ENCODE results near the gene ZER1.
"Not testable (repeated sequence)": the region's sequence is repeated elsewhere in the genome, so short reads cannot be mapped to it uniquely, and the experiment has no call there.

The ZER1 gene

GRCh38 chr9:128771745-128772519 is at the start of gene ZER1:
ZER1 (minus strand) TSS chr9:128771927; CDS start chr9:128755565, 16,362 bp downstream.
- peak; percentile 85 to 95 for DNase-seq (ENCODE audit: low read depth in 1 of 2, low spot score in 1 of 2)

- no peak for DNase-seq (ENCODE audit: low read depth in 1 of 2, low spot score in 1 of 2)
Observed at GRCh38 chr9:128820665-128821583, 49.2 kb upstream of the ZER1 start.

- DNase-seq (ENCODE audit: low read depth in 1 of 2, low spot score in 1 of 2) = no peak
Observed at GRCh38 chr9:128819716-128820664, 48.3 kb upstream of the ZER1 start.

DNA sequence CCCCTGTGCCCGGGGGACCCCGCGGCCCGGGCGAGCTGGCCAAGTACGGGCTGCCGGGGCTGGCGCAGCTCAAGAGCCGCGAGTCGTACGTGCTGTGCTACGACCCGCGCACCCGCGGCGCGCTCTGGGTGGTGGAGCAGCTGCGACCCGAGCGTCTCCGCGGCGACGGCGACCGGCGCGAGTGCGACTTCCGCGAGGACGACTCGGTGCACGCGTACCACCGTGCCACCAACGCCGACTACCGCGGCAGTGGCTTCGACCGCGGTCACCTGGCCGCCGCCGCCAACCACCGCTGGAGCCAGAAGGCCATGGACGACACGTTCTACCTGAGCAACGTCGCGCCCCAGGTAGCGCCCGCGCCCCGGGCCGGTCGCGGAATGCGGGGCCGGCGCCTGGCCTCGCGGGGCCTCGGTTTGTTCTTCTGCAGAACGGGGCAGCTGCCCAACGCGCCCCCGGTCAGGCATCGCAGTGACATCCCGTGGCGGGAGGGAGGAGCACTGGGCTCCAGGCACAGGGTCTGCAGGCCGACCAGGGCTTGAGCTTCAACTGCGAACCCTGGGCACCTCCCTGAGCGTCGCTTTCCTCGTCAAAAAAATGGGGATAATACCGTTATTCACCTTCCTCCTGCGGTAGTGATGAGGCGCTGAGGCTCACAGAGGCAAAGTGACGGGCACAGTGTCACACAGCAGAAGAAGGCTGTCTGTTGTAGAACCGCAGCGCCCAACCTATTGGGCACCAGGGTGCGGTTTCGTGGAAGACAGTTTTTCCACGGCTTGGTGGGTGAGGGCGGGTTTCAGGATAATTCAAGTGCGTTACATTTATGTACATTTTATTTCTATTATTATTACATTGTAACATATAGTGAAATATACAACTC is 47.4 kb upstream of the ZER1 start:
- DNase-seq (ENCODE audit: low read depth in 1 of 2, low spot score in 1 of 2) = peak; percentile 11 to 15

- DNase-seq (ENCODE audit: low read depth in 1 of 2, low spot score in 1 of 2) = peak; percentile 96 to 97
Observed at GRCh38 chr9:128818099-128818838, 46.5 kb upstream of the ZER1 start, which contains the start of gene ENDOG. ENDOG (plus strand) TSS chr9:128818500; CDS start chr9:128818685, 185 bp downstream.

DNA sequence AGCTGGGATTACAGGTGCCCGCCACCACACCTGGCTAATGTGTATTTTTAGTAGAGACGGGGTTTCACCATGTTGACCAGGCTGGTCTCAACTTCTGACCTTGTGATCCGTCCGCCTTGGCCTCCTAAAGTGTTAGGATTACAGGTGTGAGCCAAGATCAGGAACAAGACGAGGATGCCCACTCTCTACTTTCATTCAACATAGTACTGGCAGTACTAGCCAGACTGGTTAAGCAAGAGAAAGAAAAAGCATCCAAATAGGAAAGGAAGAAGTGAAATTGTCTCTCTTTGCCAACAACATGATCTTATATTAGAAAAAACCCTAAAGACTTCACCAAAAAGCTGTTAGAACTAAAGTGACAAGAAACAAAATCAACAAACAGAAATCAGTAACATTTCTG is 39.1 kb upstream of the ZER1 start:
- DNase-seq (ENCODE audit: low read depth in 1 of 2, low spot score in 1 of 2) = no peak

DNA sequence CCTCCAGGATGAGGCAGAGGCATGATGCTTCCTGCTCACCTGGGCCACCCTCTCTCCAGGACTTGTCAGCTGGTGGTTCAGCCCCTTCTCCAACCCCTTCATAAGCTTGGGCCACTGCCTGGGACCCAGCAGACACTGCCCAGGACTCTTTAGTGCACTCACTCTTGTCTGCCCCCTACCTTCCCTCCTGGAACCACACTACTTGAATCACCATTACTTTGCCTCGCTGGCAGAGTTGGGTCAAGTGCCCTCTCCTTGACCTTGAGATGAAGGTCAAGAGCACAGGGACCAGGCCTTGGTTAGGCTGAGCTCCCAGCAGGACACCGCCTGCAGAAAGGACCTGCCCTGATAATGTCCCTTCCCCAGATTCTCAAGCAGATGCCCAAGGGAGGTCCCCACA is 38.1 kb upstream of the ZER1 start:
- no peak for DNase-seq (ENCODE audit: low read depth in 1 of 2, low spot score in 1 of 2)

DNA sequence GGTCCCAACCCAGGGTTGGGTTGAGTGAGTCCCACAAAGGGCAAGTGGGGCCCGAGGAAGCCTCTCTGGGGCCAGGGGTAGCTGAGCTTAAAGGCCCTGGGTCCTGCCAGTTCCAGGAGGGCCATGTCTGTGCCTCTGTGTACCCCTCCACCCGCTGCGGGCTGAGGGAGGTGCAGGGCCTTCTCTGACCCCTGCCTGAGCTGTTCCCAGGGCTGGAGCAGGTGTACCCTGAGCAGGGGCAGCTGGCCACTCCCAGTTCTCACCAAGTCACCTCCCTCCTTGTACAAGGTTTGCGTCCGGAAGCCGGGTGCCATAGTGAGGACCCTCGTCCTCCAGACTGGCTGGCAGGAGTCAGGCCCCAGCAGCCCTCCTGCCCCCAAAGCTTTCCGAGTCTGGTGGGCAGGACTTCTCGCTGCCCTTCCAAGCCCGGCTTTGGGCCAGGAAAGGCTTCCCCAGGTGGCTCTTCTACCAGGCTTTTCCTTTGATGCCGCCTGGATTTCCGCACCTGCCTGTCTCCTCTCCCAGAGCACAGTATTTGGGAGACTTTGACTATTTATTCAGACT is 37.4 kb upstream of the ZER1 start:
- no peak for DNase-seq (ENCODE audit: low read depth in 1 of 2, low spot score in 1 of 2)

DNA sequence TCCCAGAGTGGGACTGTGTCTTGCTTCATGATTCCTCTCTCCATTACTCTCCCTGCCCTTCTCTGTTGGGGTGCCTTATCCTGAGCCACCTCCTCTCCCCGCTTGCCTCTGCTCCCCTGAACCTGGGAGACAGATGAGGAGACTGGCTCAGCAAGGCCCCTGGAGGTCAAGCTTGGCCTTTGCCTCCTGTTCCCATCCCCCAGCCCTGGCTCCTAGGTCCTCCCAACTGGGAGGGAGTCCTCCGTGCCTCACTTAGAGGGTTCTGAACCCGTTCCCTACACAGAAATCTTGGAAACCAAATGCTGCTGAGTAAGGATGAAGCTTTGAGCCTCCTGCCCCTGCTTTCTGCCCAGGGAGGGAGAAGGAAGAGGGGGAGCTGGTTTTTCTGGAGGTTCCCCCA is 36.8 kb upstream of the ZER1 start:
- DNase-seq (ENCODE audit: low read depth in 1 of 2, low spot score in 1 of 2) = no peak

GRCh38 chr9:128807827-128808226 is 36.1 kb upstream of the ZER1 start:
- no peak for DNase-seq (ENCODE audit: low read depth in 1 of 2, low spot score in 1 of 2)

DNA sequence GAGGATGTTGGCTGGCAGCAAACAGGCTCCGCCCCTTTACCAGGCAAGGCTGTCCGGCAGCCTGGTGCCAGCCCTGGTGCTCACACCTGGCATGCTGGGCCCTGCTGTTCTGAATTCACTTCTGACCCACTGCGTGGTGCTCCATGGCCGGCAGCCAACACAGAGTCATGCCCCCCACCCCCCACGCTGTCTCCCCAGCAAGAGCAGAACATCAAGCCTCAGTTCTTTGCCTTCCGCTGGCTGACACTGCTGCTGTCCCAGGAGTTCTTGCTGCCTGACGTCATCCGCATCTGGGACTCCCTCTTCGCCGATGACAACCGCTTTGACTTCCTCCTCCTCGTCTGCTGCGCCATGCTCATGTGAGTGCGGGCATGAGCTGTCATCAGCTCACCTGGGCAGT is 33.9 kb upstream of the ZER1 start:
- DNase-seq (ENCODE audit: low read depth in 1 of 2, low spot score in 1 of 2) = no peak

GRCh38 chr9:128802482-128802881 is 30.8 kb upstream of the ZER1 start:
- DNase-seq (ENCODE audit: low read depth in 1 of 2, low spot score in 1 of 2) = no peak

DNA sequence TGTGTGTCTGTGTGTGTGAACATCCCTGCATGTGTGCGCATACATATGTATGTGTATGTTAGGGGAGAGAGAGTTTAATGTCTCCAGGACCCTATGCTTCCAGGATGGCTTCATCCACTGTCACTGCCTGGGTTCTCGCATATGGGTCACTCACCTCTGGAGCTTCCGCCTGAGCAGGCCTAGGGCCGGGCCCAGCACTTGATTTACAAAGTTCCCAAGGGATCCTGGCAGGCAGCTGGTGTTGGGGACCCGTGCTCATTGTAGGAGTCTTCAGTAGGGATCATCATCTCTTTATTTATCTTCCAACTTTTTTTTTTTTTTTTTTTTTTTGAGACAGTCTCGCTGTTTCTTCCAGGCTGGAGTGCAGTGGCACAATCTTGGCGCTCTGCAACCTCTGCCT is 28.3 kb upstream of the ZER1 start:
- DNase-seq (ENCODE audit: low read depth in 1 of 2, low spot score in 1 of 2) = no peak

DNA sequence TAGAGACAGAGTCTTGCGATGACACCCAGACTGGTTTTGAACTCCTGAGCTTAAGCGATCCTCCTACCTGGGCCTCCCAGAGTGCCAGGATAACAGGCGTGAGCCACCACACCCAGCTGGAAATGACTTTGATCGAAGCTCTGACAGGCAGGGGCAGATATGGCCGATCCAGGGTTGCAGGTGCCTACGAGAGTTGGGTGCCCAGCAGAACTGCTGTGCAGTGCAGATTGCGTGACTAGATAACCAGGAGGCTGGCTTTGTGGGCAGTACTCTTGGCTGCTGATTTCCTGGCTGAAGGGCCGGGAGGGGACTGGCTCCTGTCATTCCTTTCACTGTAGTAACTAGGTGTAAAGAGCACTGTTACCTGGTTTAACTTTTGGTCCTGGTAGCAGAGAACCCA is 27.2 kb upstream of the ZER1 start:
- no peak for DNase-seq (ENCODE audit: low read depth in 1 of 2, low spot score in 1 of 2)

DNA sequence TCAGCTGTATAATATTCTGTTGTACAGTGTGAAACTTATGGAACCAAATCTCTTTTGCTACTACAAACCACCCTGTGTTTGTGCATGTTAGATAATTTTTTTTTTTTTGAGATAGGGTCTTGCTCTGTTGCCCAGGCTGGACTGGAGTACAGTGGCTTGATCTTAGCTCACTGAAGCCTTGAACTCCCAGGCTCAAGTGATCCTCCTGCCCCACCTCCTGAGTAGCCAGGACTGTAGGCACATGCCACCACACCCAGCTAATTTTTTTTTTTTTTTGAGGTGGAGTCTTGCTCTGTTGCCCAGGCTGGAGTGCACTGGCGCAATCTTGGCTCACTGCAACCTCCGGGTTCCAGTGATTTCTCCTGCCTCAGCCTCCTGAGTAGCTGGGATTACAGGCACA is 23.2 kb upstream of the ZER1 start:
- DNase-seq (ENCODE audit: low read depth in 1 of 2, low spot score in 1 of 2) = not testable (repeated sequence)

DNA sequence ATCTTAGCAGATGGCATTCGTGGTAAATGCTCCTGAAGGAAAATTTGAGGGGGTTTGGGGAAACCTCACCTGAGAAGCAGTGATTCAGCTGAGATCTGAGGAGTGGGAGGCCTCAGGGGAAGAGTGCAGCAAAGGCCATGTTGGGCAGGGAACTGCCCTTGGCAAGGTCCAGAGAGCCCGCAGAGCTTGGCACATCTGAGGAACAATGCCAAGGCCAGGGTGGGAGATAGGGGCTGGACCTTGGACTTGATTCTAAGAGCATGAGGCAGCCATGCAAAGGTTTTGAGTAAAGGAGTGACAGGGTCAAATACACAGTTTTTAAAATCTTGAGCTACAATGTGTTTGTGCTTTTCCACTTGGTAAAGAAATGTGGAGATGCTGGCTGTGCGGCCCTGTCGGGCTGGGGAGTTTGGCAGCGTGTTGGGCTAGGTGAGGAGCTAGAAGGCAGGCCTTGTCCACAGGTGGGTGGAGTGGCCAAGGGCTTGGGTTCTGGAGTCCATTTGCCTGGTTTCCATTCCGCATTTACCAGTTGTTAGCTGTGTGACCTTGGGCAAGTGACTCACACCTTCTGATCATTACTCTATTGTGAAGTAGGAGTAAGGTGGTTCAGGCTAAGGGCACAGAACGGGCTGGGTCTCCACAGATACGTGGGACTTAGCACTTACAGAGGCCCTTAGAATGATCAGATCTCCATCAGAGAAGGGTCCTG is 21.4 kb upstream of the ZER1 start:
- DNase-seq (ENCODE audit: low read depth in 1 of 2, low spot score in 1 of 2) = no peak

- no peak for DNase-seq (ENCODE audit: low read depth in 1 of 2, low spot score in 1 of 2)
Observed at GRCh38 chr9:128792134-128792533, 20.4 kb upstream of the ZER1 start.

GRCh38 chr9:128790536-128790935 is 18.8 kb upstream of the ZER1 start:
- DNase-seq (ENCODE audit: low read depth in 1 of 2, low spot score in 1 of 2) = no peak

Data from stimulated activated CD4-positive, alpha-beta T cell treated with anti-CD3 and anti-CD28 coated beads, Interleukin-15, amount 100 ng/mL, for 1 hour (primary cell).